Right lobe of liver (tissue), 4 donors: Measurements from ENCODE around the gene TRAPPC6A.

Experiments used
- CTCF ChIP-seq, 4 donors: fragments of 200-600 bp in 3 of 4; fragments of 450-650 bp in 1 of 4; IDR thresholded peaks; one replicate each; pipeline versions ENCODE4 v1.5.1 to v1.8.0; 2016 to 2022; ENCODE audit warnings: antibody characterized with exemption in 4 of 4, mild to moderate bottlenecking in 2 of 4
- POLR2A ChIP-seq: fragments of 450-650 bp; IDR thresholded peaks from one replicate; pipeline ENCODE4 v1.6.1; 2017; ENCODE audit warnings: antibody characterized with exemption, mild to moderate bottlenecking
- donor health status: DM: no; HTN: no; CAD: no.
- donor health status: DM: no; HTN: no; CAD: no.
- donor health status: DM: no; HTN: yes; CAD: no.

GRCh38 chr19:45184115-45184514 is 6.1 kb upstream of the TRAPPC6A start:
- TF ChIP-seq CTCF (IDR thresholded peaks at IDR 0.05) (no peak), POLR2A (no peak)
